A549 treated with AZD9567 at 1 μM for 4 hours (cell line): ENCODE measurements around the gene RIMKLA. TPM values are rescaled to one million over a fixed set of nuclear protein-coding genes. Genes with fewer than 3 reads are reported as not detected.

ENCODE experiments used
- total RNA-seq: library from RNA; stranded (reverse); fragments of 200-300 nt; extraction: Qiagen RNA extraction; gene quantifications from 5 replicates; pipeline ENCODE4 v1.2.3, GENCODE V29; 2022; ENCODE audit not compliant: insufficient read depth

Gene RIMKLA, protein sequence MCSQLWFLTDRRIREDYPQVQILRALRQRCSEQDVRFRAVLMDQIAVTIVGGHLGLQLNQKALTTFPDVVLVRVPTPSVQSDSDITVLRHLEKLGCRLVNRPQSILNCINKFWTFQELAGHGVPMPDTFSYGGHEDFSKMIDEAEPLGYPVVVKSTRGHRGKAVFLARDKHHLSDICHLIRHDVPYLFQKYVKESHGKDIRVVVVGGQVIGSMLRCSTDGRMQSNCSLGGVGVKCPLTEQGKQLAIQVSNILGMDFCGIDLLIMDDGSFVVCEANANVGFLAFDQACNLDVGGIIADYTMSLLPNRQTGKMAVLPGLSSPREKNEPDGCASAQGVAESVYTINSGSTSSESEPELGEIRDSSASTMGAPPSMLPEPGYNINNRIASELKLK
- total RNA-seq = 0.49 to 1.4 TPM (median 1.1 TPM) in 5 replicates

DNA sequence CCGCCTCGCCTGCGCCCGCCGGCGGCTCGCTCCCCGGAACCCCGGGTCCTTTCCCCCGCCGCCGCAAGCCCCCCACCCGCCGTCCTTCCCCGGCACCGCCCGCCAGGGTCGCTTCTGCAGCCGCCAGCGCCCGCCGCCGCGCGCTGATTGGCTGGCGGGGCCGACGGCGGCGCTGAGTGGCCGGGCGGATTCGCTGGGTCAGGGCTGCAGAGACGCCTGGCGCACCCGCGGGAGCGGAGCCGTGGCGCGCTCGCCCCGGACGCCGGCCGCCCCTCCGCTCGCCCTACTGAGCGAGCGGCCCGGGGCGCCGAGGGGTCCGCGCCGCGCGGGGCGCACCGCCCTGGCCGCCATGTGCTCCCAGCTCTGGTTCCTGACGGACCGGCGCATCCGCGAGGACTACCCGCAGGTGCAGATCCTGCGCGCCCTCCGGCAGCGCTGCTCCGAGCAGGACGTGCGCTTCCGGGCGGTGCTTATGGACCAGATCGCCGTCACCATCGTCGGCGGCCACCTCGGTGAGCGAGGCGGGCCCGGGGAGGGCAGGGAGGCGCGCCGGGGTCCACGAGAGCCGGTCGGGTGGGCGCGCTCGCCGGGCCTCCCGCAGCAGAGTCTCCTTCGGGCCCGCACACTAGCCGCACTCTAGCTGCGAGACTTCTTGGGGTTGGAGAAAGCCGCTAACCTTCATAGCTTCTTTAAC, at the start of gene RIMKLA:
Gene RIMKLA, plus strand, starts transcription at position 207 of the 694 bp plus-strand sequence. Its CDS starts 143 bp downstream, at position 350.

GRCh38 chr1:42335050-42335808, 45.4 kb upstream of the RIMKLA start, which contains the start of gene FOXJ3:
Gene FOXJ3, minus strand, starts transcription at chr1:42335235. Its CDS starts 24,142 bp downstream, at chr1:42311093.

DNA sequence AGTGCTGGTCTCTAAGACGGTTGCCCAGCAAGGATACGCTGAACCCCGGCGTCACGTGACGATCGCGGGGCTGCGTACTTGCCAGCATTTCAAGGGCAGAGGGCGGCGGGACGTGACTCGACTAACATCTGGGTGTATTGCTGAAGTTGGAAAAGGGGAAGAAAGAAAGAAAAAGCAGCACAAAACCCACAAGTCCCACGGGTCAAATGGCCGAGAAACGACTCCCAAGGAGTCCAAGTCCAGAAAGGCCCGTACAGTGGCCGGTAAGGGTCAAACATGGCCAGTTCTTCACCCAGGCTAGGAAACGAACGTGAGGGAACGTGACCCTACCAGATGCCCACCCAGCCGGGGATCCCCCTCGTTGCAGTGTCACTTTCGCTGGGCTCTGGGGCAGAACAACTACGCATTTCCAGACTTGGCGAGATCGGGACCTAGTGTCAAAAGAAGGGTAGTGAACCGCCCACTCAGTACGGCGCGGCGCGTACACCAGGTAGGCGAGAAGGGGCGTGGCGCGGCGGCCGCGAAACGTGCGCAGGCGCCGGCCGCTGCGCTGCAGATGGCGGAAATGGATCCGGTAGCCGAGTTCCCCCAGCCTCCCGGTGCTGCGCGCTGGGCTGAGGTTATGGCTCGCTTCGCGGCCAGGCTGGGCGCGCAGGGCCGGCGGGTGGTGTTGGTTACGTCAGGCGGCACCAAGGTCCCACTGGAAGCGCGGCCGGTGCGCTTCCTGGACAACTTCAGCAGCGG, 75.6 kb downstream of the RIMKLA start, which contains the start of the genes PPCS and ZMYND12:
Gene PPCS, plus strand, starts transcription at position 534 of the 744 bp plus-strand sequence. Its CDS starts 23 bp downstream, at position 557.
Gene ZMYND12, minus strand, starts transcription at position 13 of the 744 bp plus-strand sequence. CDS start 25 bp downstream, outside the sequence.

GRCh38 chr1:42462828-42463763, 82.5 kb downstream of the RIMKLA start, which contains the start of gene CCDC30:
Gene CCDC30, plus strand, starts transcription at chr1:42463286. Its CDS starts 17,266 bp downstream, at chr1:42480552.

Other genes with a start within 250 kb of the RIMKLA start
- gene GUCA2B, start 227.4 kb upstream of the RIMKLA start, total RNA-seq = 0.16 TPM in 2 of 5 replicates, not detected in the others
- not detected in 5 replicates for gene GUCA2A, start 216.0 kb upstream of the RIMKLA start, total RNA-seq
- gene FOXJ3, start 45.6 kb upstream of the RIMKLA start, total RNA-seq = 16.7 to 20.7 TPM (median 17.8 TPM) in 5 replicates
- gene ZMYND12, start 75.2 kb downstream of the RIMKLA start, total RNA-seq = 0.24 to 0.81 TPM (median 0.27 TPM) in 4 of 5 replicates, not detected in the other
- gene PPCS, start 75.8 kb downstream of the RIMKLA start, total RNA-seq = 32.5 to 41.6 TPM (median 38.5 TPM) in 5 replicates
- gene CCDC30, start 82.5 kb downstream of the RIMKLA start, total RNA-seq = 0.36 to 0.88 TPM (median 0.54 TPM) in 4 of 5 replicates, not detected in the other